ENCODE data around the gene ZNF683.

The ZNF683 gene

GRCh38 chr1:26318338-26319064 is 54.0 kb downstream of the ZNF683 start:
- DNase-seq (ENCODE audit: low read depth), result no peak
- no peak overlapping the region for H3K4me3 ChIP-seq (ENCODE audit: low read depth, low read length)

- DNase-seq (ENCODE audit: low read depth), result no peak
- H3K4me3 ChIP-seq (ENCODE audit: low read depth, low read length), result no peak within 1 kb of the TSS
Measured at GRCh38 chr1:26317612-26318337, 54.8 kb downstream of the ZNF683 start, which contains the start of gene CD52. TSS of gene CD52 (plus strand) at chr1:26317958. CDS start at chr1:26318018, 60 bp downstream.

GRCh38 chr1:26317146-26317545 is 55.4 kb downstream of the ZNF683 start:
- DNase-seq (ENCODE audit: low read depth), result no peak
- H3K4me3 ChIP-seq (ENCODE audit: low read depth, low read length), result no peak overlapping the region

- no peak for DNase-seq (ENCODE audit: low read depth)
- H3K4me3 ChIP-seq (ENCODE audit: low read depth, low read length), result no peak overlapping the region
Measured at GRCh38 chr1:26315874-26316850, 56.4 kb downstream of the ZNF683 start.

GRCh38 chr1:26314501-26314900 is 58.0 kb downstream of the ZNF683 start:
- no peak overlapping the region for H3K4me3 ChIP-seq (ENCODE audit: low read depth, low read length)
- no peak for DNase-seq (ENCODE audit: low read depth)
